Lung (tissue), 12 donors: ENCODE measurements around the gene MYH11. TPM values are rescaled to one million over a fixed set of nuclear protein-coding genes. Genes with fewer than 3 reads are reported as not detected.

Experiments
- ATAC-seq: fragments of 200-7000 bp; cut with Tn5 transposase; one replicate; pipeline ENCODE4 v1.9.1; 2020; ENCODE audit warnings: moderate number of reproducible peaks; ENCODE audit not compliant: insufficient read depth, low FRiP score
- DNase-seq, 3 donors: peaks; one replicate each; pipeline ENCODE4 v3.0.0-alpha.2; 2013 to 2017
- H3K27ac ChIP-seq, 2 donors: one replicate each; pipeline ENCODE4 v1.5.1; 2013; ENCODE audit warnings: mild to moderate bottlenecking in 2 of 2, moderate library complexity in 2 of 2, control low read depth in 1 of 2, inconsistent platforms in 1 of 2, low read depth in 1 of 2, low read length in 1 of 2
- H3K27me3 ChIP-seq, 3 donors: one replicate each; pipeline ENCODE4 v1.5.1; 2013; ENCODE audit warnings: low read length in 2 of 3; ENCODE audit not compliant: control insufficient read depth in 3 of 3, insufficient read depth in 3 of 3
- H3K36me3 ChIP-seq, 4 donors: one replicate each; pipeline ENCODE4 v1.5.1; 2013; ENCODE audit warnings: low read length in 4 of 4, mild to moderate bottlenecking in 1 of 4, moderate library complexity in 1 of 4; ENCODE audit not compliant: control insufficient read depth in 4 of 4, insufficient read depth in 4 of 4
- H3K4me1 ChIP-seq, 5 donors: one replicate each; pipeline ENCODE4 v1.5.1; 2013; ENCODE audit warnings: low read length in 5 of 5, mild to moderate bottlenecking in 2 of 5, moderate library complexity in 1 of 5; ENCODE audit not compliant: control insufficient read depth in 5 of 5, insufficient read depth in 5 of 5
- H3K4me3 ChIP-seq: one replicate; pipeline ENCODE4 v1.5.1; 2013; ENCODE audit warnings: mild to moderate bottlenecking, control low read depth, moderate library complexity
- H3K9ac ChIP-seq, 2 donors: one replicate each; pipeline ENCODE4 v1.5.1; 2013; ENCODE audit warnings: low read length in 2 of 2, control low read depth in 1 of 2; ENCODE audit not compliant: insufficient read depth in 1 of 2
- H3K9me3 ChIP-seq, 4 donors: one replicate each; pipeline ENCODE4 v1.5.1; 2013; ENCODE audit warnings: low read length in 3 of 4, mild to moderate bottlenecking in 1 of 4, moderate library complexity in 1 of 4; ENCODE audit not compliant: control insufficient read depth in 4 of 4, insufficient read depth in 3 of 4
- WGBS, 2 donors: extraction: QIAGEN DNeasy Blood & Tissue Kit; methylation state at CpG; one replicate each; pipeline ENCODE4 v1.1.7; 2013; 5-methylcytosine and 5-hydroxymethylcytosine counted together
- polyA plus RNA-seq, 2 donors: library from polyadenylated mRNA; stranded (reverse); fragments of 200-250 nt; gene quantifications; one replicate each; pipeline ENCODE4 v1.2.1, GENCODE V29; 2013
- total RNA-seq, 2 donors: library from RNA; depleted of rRNA in 1 of 2; stranded (reverse); fragments of >200 nt in 1 of 2; gene quantifications; one replicate each; pipeline ENCODE4 v1.2.1, GENCODE V29; 2014 to 2021
- TF ChIP-seq, protein P1 (sequence below): IDR thresholded peaks from 2 replicates; pipeline ENCODE4 v1.5.1; 2012; ENCODE audit warnings: mild to moderate bottlenecking; ENCODE audit errors: control extremely low read depth, extremely low read depth
- donor health status: control.
- donor health status: control.
- donor health status: Bipolar disorder and iron deficiency.
- donor health status: healthy.
- donor health status: DM: yes; HTN: yes; CAD: no.

Gene MYH11
- total and polyA plus RNA-seq, 4 donors, result 25.7 to 146 (median 55.0) TPM

DNA sequence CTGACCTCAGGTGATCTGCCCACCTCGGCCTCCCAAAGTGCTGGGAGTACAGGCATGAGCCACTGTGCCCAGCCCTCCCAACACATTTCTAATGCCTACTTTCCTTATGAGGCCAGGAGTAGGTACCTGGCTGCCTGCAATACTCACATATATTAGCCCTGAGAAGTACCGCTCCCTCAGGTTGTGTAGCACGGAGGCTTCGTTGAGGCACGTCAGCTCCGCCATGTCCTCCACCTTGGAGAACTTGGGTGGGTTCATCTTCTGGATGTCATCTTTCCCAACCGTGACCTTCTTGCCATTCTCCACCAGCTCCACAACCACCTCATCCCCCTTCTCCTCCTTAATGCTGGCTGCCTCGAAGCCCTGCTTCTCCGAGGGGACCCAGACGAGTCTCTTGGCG is 19.1 kb downstream of the MYH11 start:
- peaks cover 0 to 7% (median 0%) of the 10 kb centered on the region in 5 donors for H3K4me1 ChIP-seq
- no peaks in the 10 kb centered on the region for H3K36me3 ChIP-seq
- no peak overlapping the region for H3K27ac ChIP-seq
- no peak overlapping the region for H3K4me3 ChIP-seq
- TF ChIP-seq, protein P1, sequence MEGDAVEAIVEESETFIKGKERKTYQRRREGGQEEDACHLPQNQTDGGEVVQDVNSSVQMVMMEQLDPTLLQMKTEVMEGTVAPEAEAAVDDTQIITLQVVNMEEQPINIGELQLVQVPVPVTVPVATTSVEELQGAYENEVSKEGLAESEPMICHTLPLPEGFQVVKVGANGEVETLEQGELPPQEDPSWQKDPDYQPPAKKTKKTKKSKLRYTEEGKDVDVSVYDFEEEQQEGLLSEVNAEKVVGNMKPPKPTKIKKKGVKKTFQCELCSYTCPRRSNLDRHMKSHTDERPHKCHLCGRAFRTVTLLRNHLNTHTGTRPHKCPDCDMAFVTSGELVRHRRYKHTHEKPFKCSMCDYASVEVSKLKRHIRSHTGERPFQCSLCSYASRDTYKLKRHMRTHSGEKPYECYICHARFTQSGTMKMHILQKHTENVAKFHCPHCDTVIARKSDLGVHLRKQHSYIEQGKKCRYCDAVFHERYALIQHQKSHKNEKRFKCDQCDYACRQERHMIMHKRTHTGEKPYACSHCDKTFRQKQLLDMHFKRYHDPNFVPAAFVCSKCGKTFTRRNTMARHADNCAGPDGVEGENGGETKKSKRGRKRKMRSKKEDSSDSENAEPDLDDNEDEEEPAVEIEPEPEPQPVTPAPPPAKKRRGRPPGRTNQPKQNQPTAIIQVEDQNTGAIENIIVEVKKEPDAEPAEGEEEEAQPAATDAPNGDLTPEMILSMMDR, result no peak
- H3K9ac ChIP-seq, result no peak overlapping the region
- 95 to 96% methylated on average over 11 of the region's 11 CpGs for WGBS, 2 donors
- peaks cover 0 to 4% (median 0%) of the 10 kb centered on the region in 3 donors for H3K27me3 ChIP-seq
- no peak for DNase-seq
- H3K9me3 ChIP-seq, result no peaks in the 10 kb centered on the region
- ATAC-seq, result no peak

DNA sequence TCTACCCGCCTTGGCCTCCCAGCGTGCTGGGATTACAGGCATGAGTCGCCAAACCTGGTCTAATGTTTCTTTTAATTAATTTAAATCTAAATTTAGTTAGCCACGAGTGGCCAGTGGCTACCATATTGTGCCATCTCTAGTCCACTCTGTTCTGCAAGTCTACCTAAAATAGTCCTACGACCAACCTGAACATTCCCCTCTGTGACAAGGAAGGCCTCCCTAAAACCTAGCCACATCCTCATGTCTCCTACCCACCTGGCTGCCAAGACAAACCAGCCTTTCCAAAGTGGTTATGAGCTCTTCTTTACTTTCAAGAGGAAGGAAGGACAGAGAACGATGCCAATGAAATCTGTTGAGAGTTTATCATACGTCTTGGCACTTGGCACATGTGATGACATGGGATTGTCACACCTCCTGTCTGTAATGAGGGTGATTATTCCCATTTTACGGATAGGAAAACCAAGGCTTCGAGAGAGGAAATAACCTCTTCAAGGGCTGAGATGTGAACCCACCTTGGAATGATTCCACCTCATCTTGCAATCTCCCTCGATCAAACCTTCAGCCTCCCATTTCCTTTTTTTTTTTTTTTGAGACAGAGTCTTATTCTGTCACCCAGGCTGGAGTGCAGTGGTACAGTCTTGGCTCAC is 19.7 kb downstream of the MYH11 start:
- Histone ChIP-seq H3K9ac (no peak overlapping the region), H3K36me3 (no peaks in the 10 kb centered on the region), H3K27me3 (peaks cover 0 to 4% (median 0%) of the 10 kb centered on the region in 3 donors), H3K27ac (no peak overlapping the region), H3K4me3 (no peak overlapping the region), H3K4me1 (peaks cover 0 to 7% (median 0%) of the 10 kb centered on the region in 5 donors), H3K9me3 (no peaks in the 10 kb centered on the region)
- 84 to 89% methylated on average over 10 of the region's 10 CpGs for WGBS, 2 donors
- DNase-seq (no peak), ATAC-seq (no peak)
- TF ChIP-seq, protein P1, result no peak

DNA sequence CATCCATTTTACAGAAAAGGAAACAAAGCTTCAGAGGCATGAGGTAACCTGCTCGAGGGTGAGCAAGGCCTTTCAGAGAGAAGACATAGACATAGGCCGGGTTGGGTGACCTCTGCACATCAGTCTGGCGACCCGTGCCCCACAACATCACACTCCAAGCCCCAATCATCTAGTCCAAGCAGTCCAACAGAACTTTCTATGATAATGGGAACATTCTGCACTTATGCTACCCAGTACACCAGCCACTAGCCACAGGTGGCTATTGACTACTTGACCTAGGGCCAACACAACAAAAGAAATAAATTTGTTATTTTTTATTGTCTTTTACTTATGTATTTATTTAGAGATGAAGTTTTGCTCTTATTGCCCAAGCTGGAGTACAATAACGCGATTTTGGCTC is 20.8 kb downstream of the MYH11 start:
- Histone ChIP-seq H3K9ac (no peak overlapping the region), H3K4me1 (peaks cover 0 to 7% (median 0%) of the 10 kb centered on the region in 5 donors), H3K27me3 (peaks cover 0 to 4% (median 0%) of the 10 kb centered on the region in 3 donors), H3K9me3 (no peaks in the 10 kb centered on the region), H3K27ac (no peak overlapping the region), H3K4me3 (no peak overlapping the region), H3K36me3 (no peaks in the 10 kb centered on the region)
- no peak for DNase-seq
- TF ChIP-seq, protein P1, result no peak
- 86 to 93% methylated on average over 6 of the region's 6 CpGs for WGBS, 2 donors
- ATAC-seq, result no peak
